Endothelial cell of umbilical vein (primary cell): ENCODE data around the gene DIAPH3. TPM values are rescaled to one million over a fixed set of nuclear protein-coding genes. Genes with fewer than 3 reads are reported as not detected.

Experiments used
- BruUV-seq: library from RNA; stranded (reverse); fragments of 400-500 nt; replicated peaks from 2 replicates; lab custom pipeline; 2021; lab: Mats Ljungman, UMichigan
- CTCF ChIA-PET: fragments of 300-600, 350-600 bp; sonication (Branson Sonifier 250); formaldehyde crosslinking; loops from one replicate; lab custom pipeline; 2021; ENCODE audit warnings: antibody characterized with exemption, inconsistent platforms; lab: Charles Lee
- POLR2A ChIA-PET: fragments of 300-600, 350-600 bp; sonication (Branson Sonifier 250); formaldehyde crosslinking; loops from one replicate; lab custom pipeline; 2021; ENCODE audit warnings: antibody characterized with exemption, inconsistent platforms; lab: Charles Lee
- DNase-seq: peaks from one replicate; pipeline ENCODE4 v3.0.0-alpha.2; 2011; ENCODE audit warnings: low read depth, low spot score
- FAIRE-seq: peaks from 2 replicates; lab custom pipeline; 2011; peaks lifted over from hg19 to GRCh38; lab: Jason Lieb, UNC
- H2AFZ ChIP-seq: 2 replicates; pipeline ENCODE4 v1.6.0; 2012; ENCODE audit warnings: low read depth, low read length, control low read depth, inconsistent platforms
- H3K27ac ChIP-seq: 2 replicates; pipeline ENCODE4 v1.5.1; 2011; ENCODE audit warnings: low read depth, mild to moderate bottlenecking, control low read depth, low read length, moderate library complexity; ENCODE audit not compliant: insufficient read depth
- H3K27me3 ChIP-seq, 2 experiments: 2 replicates each; pipeline versions ENCODE4 v1.6.0 to v1.6.1; 2011; ENCODE audit warnings: low read length in 2 of 2, mixed read lengths in 1 of 2; ENCODE audit not compliant: control insufficient read depth in 2 of 2, insufficient read depth in 2 of 2
- H3K36me3 ChIP-seq, 2 experiments: 2 replicates in 1 of 2; 3 replicates in 1 of 2; pipeline ENCODE4 v1.5.1; 2011; ENCODE audit warnings: low read length in 2 of 2, mild to moderate bottlenecking in 1 of 2, moderate library complexity in 1 of 2; ENCODE audit not compliant: control insufficient read depth in 2 of 2, insufficient read depth in 2 of 2; ENCODE audit errors: extremely low read depth in 1 of 2
- H3K4me1 ChIP-seq: 3 replicates; pipeline ENCODE4 v1.5.1; 2011; ENCODE audit warnings: mild to moderate bottlenecking, low read length; ENCODE audit not compliant: control insufficient read depth, insufficient read depth; ENCODE audit errors: extremely low read depth
- H3K4me2 ChIP-seq: 2 replicates; pipeline ENCODE4 v1.6.1; 2011; ENCODE audit warnings: low read length, control low read depth, mixed read lengths; ENCODE audit not compliant: insufficient read depth
- H3K4me3 ChIP-seq, 3 experiments: fragments of 200-600 bp in 1 of 3; sonication (generic), shearing (Covaris generic) in 1 of 3; replicated peaks in 1 of 3; 2 replicates each; pipeline ENCODE4 v1.5.1; 2011 to 2016; ENCODE audit warnings: control low read depth in 3 of 3, low read length in 3 of 3, mild to moderate bottlenecking in 2 of 3, inconsistent platforms in 1 of 3, low read depth in 1 of 3, moderate library complexity in 1 of 3; ENCODE audit not compliant: insufficient read depth in 1 of 3
- H3K79me2 ChIP-seq: 2 replicates; pipeline ENCODE4 v1.6.0; 2012; ENCODE audit warnings: low read length, inconsistent platforms; ENCODE audit not compliant: control insufficient read depth, insufficient read depth
- H3K9ac ChIP-seq: replicated peaks from 2 replicates; pipeline ENCODE3; 2011; ENCODE audit warnings: low read length, control low read depth; ENCODE audit not compliant: insufficient read depth; ENCODE audit errors: extremely low read depth
- H3K9me1 ChIP-seq: replicated peaks from 3 replicates; pipeline ENCODE4 v1.6.0; 2011; ENCODE audit warnings: mild to moderate bottlenecking, low read length; ENCODE audit not compliant: control insufficient read depth, insufficient read depth; ENCODE audit errors: extremely low read depth
- H3K9me3 ChIP-seq: replicated peaks from 2 replicates; pipeline ENCODE4 v1.5.1; 2012; ENCODE audit warnings: low read length, inconsistent platforms; ENCODE audit not compliant: control insufficient read depth, insufficient read depth
- H4K20me1 ChIP-seq: replicated peaks from 2 replicates; pipeline ENCODE3; 2011; ENCODE audit warnings: mild to moderate bottlenecking, low read length; ENCODE audit not compliant: control insufficient read depth, insufficient read depth; ENCODE audit errors: extremely low read depth
- CTCF ChIP-seq, 2 donors: IDR thresholded peaks; 1 replicate in 1 of 2; 2 replicates in 1 of 2; pipeline ENCODE4 v1.5.1; 2011; ENCODE audit warnings: low read length in 2 of 2, mild to moderate bottlenecking in 2 of 2, moderate library complexity in 2 of 2, control low read depth in 1 of 2, inconsistent platforms in 1 of 2, low read depth in 1 of 2; ENCODE audit not compliant: insufficient read depth in 1 of 2; ENCODE audit errors: extremely low read depth in 1 of 2
- EZH2 ChIP-seq: IDR thresholded peaks from 2 replicates; pipeline ENCODE4 v1.6.1; 2012; ENCODE audit warnings: borderline replicate concordance, low read depth, mild to moderate bottlenecking, moderate library complexity, low read length, inconsistent platforms; ENCODE audit not compliant: severe bottlenecking
- FOS ChIP-seq: IDR thresholded peaks from 2 replicates; pipeline ENCODE4 v1.6.1; 2011; ENCODE audit warnings: mild to moderate bottlenecking, low read length, moderate library complexity, borderline replicate concordance; ENCODE audit not compliant: insufficient read depth
- GATA2 ChIP-seq: IDR thresholded peaks from 2 replicates; pipeline ENCODE4 v1.7.0; 2011; ENCODE audit warnings: low read depth, mild to moderate bottlenecking, moderate library complexity, mixed read lengths, low read length; ENCODE audit not compliant: insufficient read length, insufficient read depth
- JUN ChIP-seq: IDR thresholded peaks from 2 replicates; pipeline ENCODE4 v1.6.1; 2011; ENCODE audit warnings: borderline replicate concordance, low read depth; ENCODE audit not compliant: insufficient read length, insufficient read depth
- MYC ChIP-seq: IDR thresholded peaks from one replicate; pipeline ENCODE4 v1.6.1; 2011; ENCODE audit warnings: mild to moderate bottlenecking, low read depth, low read length
- POLR2A ChIP-seq: IDR thresholded peaks from 2 replicates; pipeline ENCODE4 v1.6.1; 2012; ENCODE audit warnings: low read depth, mild to moderate bottlenecking, control low read depth, low read length
- POLR2AphosphoS5 ChIP-seq: IDR thresholded peaks from 2 replicates; pipeline ENCODE4 v1.6.1; 2012; ENCODE audit warnings: low read depth, mild to moderate bottlenecking, control low read depth, low read length, moderate library complexity; ENCODE audit not compliant: insufficient read depth
- dilution Hi-C: fragments of 300-500 bp; cut with MboI; formaldehyde crosslinking; loops from one replicate; pipeline ENCODE4 v1.15.0; 2019; ENCODE audit warnings: low sequenced_read_pairs; ENCODE audit not compliant: extremely low pct_ligation_motif_present
- intact Hi-C: fragments of 100-400 bp; cut with micrococcal nuclease; formaldehyde crosslinking; loops from one replicate; pipeline ENCODE4 v1.10.0; 2022
- polyA plus RNA-seq, 4 experiments: library from polyadenylated mRNA; depleted of rRNA in 3 of 4; stranded (reverse) in 3 of 4; unstranded in 1 of 4; fragments of >200 nt; gene quantifications; 2 replicates each; pipeline versions ENCODE4 v1.2.1 to v1.2.3, GENCODE V29; 2011 to 2012; ENCODE audit warnings: missing spikeins in 1 of 4
- total RNA-seq: library from RNA; stranded (reverse); gene quantifications from 2 replicates; pipeline ENCODE4 v1.2.3, GENCODE V29; 2021
- TF ChIP-seq, protein P1 (sequence below): IDR thresholded peaks from 2 replicates; pipeline ENCODE4 v1.6.1; 2011; ENCODE audit not compliant: insufficient read depth, insufficient read length

DIAPH3 gene
- total and polyA plus RNA-seq, 2 donors (not counting 3 experiments of a cell fraction or from before 2014, with no cell fraction given): 9.9 to 44.0 TPM

GRCh38 chr13:59842507-59842906, 321.2 kb downstream of the DIAPH3 start:
- no peaks in the 10 kb centered on the region for H3K9me3 ChIP-seq
- no peaks in the 10 kb centered on the region for H3K9me1 ChIP-seq
- CTCF ChIA-PET: interaction anchor here (1.0 to 1.6 kb wide), 4 partner anchors 10 to 42 kb away, joined by 3 to 5 read pairs (median 3); no protein-coding TSS in a partner anchor
- H3K4me2 ChIP-seq: no peak overlapping the region
- intact Hi-C loops (no loop called here), dilution Hi-C loops (no loop called here)
- no peak overlapping the region for H3K9ac ChIP-seq
- H3K36me3 ChIP-seq: no peaks in the 10 kb centered on the region
- H3K79me2 ChIP-seq: no peaks in the 10 kb centered on the region
- TF ChIP-seq CTCF (IDR thresholded peaks at IDR 0.05; ENCODE audit: extremely low read depth in 1 of 2, insufficient read depth in 1 of 2, low read depth in 1 of 2, low read length in 2 of 2): no peak
- TF ChIP-seq, protein P1, sequence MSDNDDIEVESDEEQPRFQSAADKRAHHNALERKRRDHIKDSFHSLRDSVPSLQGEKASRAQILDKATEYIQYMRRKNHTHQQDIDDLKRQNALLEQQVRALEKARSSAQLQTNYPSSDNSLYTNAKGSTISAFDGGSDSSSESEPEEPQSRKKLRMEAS: no peak
- no peak for TF ChIP-seq FOS
- no peak for TF ChIP-seq POLR2AphosphoS5
- TF ChIP-seq POLR2A: no peak
- H3K4me3 ChIP-seq: no peak overlapping the region
- H3K4me1 ChIP-seq: peaks cover 14% of the 10 kb centered on the region
- POLR2A ChIA-PET: no interaction called here
- no peaks in the 10 kb centered on the region for H3K27me3 ChIP-seq
- no peak overlapping the region for H2AFZ ChIP-seq
- H3K27ac ChIP-seq: no peak overlapping the region
- peak; percentile 56 for FAIRE-seq
- H4K20me1 ChIP-seq: no peaks in the 10 kb centered on the region
- peak; percentile 17 for DNase-seq
- no TSS peak for BruUV-seq

DNA sequence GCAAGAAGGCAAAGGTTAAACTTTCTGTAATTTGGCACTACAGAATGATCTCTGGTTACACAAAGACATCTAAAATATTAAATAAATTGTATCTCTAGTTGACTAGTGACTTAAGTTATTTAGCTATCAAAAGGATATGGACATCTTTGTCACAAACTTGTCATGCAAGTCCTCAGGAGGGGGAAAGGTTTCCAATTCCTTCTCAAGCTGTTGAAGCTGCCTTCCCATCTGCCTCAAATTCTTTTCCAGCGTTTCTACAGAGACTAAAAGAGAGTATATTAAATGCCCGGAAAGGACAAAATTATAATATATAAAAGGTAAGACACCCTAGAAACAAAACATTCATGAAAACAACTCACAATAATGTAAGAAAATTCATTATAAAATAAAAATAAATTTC, 324.5 kb downstream of the DIAPH3 start:
- no peak overlapping the region for H3K4me3 ChIP-seq
- no peak overlapping the region for H2AFZ ChIP-seq
- BruUV-seq: no TSS peak
- TF ChIP-seq JUN (no peak), MYC (no peak), EZH2 (no peak), POLR2A (no peak), GATA2 (no peak), FOS (no peak), CTCF (IDR thresholded peaks at IDR 0.05; ENCODE audit: extremely low read depth in 1 of 2, insufficient read depth in 1 of 2, low read depth in 1 of 2, low read length in 2 of 2) (no peak), POLR2AphosphoS5 (no peak)
- TF ChIP-seq, protein P1: no peak
- DNase-seq (no peak), FAIRE-seq (no peak)
- H3K4me1 ChIP-seq: peaks cover 14% of the 10 kb centered on the region
- H3K27me3 ChIP-seq: no peaks in the 10 kb centered on the region
- dilution Hi-C loops (no loop called here), intact Hi-C loops (no loop called here)
- H3K9ac ChIP-seq: no peak overlapping the region
- H4K20me1 ChIP-seq: no peaks in the 10 kb centered on the region
- no peaks in the 10 kb centered on the region for H3K36me3 ChIP-seq
- CTCF ChIA-PET: interaction anchor here (1.5 kb wide), 1 partner anchor 8 kb away, joined by 6 read pairs; no protein-coding TSS in a partner anchor
- no peak overlapping the region for H3K4me2 ChIP-seq
- no peak overlapping the region for H3K27ac ChIP-seq
- no peaks in the 10 kb centered on the region for H3K9me3 ChIP-seq
- POLR2A ChIA-PET: no interaction called here
- no peaks in the 10 kb centered on the region for H3K9me1 ChIP-seq
- no peaks in the 10 kb centered on the region for H3K79me2 ChIP-seq
